GM19035 (cell line): ENCODE results near the gene RPL7A.
"Not testable (repeated sequence)": the region's sequence is repeated elsewhere in the genome, so short reads cannot be mapped to it uniquely, and the experiment has no call there.

Source experiments
- ATAC-seq: cut with Tn5 transposase; IDR thresholded peaks from one replicate; pipeline ENCODE4 v1.9.1; 2021; ENCODE audit not compliant: unreplicated experiment

RPL7A gene

GRCh38 chr9:133347985-133348717 lies at the start of gene RPL7A, which contains the start of gene MED22:
TSS of gene RPL7A (plus strand) at chr9:133348218. CDS start at chr9:133348244, 26 bp downstream.
TSS of gene MED22 (minus strand) at chr9:133348131. CDS start at chr9:133346662, 1,469 bp downstream.
- ATAC-seq: peak; percentile 79

GRCh38 chr9:133299996-133300395 lies 48.0 kb upstream of the RPL7A start:
- ATAC-seq: not testable (repeated sequence)

- ATAC-seq: no peak
Observed at GRCh38 chr9:133301253-133302230, 46.5 kb upstream of the RPL7A start.

GRCh38 chr9:133303266-133304157 lies 44.5 kb upstream of the RPL7A start:
- ATAC-seq: no peak

- no peak for ATAC-seq
Observed at GRCh38 chr9:133304158-133304470, 43.9 kb upstream of the RPL7A start.

DNA sequence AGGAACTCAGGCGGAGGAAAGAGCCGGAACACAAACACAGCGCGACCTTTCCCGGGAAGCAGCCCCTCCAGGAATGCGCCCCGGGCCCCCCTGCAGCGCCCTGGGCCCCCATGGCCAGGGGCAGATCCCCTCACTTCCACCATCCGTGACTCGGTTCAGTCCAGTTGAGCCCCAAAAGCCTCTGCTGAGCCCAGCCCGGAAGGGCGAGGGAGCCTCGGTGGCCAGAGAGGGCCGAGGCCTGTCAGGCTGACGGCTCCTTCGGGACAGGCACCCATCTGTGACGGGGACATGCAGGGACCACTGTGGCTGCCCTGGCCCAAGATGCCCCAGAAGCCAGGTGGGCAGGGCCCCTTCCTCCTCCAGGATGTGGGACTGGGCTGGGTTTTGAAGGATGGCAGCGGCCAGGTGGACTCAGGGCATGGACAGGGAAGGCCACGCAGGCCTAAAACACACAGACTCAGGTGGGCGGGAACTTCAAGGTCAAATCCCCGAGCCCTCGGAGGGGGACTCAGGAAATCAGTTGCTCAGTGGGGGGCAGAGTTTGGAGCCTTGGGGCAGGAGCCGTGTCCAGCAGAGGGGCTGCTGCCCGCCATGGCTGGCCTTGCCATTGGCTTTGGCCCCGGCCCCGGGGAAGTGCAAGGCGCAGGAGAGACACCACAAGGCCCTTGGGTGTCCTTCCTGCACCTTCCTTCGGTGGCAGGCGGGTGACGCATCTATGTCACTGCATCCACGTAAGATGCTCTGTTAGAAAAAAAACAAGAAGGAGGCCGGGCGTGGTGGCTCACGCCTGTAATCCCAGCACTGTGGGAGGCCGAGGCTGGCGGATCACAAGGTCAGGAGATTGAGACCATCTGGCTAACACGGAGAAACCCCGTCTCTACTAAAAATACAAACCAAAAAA lies 43.3 kb upstream of the RPL7A start:
- no peak for ATAC-seq

GRCh38 chr9:133305731-133306130 lies 42.3 kb upstream of the RPL7A start:
- no peak for ATAC-seq

DNA sequence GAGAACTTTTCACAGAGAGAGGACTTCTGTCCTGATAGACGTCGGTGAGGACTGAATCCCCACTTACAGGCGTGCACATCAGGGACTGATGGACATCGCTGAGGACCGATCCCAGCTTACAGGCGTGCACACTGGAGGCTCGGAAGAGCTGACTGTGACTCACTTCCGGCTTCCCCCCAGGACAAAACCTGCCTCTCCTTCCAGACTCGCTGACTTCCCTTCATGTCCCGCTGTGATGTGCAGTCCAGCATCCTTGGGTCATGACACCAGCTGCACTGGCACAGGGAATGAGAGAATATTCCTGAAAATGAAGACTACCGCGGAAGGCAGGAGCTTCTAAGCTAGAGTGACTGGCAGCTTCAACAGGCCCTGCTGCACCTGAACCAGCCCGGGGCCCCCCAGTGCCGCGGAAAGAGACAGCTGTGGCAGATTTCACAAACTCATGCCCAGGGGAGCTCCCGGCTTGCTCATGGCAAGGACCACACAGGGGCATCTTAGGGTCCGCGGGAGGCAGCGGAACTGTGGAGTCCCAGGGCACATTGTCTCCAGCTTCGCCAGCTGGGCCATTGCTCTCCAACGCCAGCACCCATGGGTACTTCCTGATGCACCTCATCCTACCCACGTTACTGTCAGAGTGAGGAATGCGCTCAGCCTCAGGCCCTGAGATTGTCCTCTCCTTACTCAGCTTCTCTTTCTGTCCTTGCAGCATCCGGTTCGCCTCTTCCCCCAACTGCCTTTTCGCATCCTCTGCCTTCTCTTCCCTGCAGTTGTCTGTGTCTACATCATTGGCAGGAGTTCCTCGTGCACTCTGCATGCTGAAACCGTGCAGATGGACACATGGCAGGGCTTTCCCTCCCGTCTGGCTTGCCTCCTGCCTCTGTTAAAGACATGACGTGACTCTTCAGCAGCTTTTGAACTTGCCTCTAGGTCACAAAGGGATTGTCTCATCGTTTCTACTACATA lies 41.5 kb upstream of the RPL7A start:
- no peak for ATAC-seq

- no peak for ATAC-seq
Observed at GRCh38 chr9:133307301-133307700, 40.7 kb upstream of the RPL7A start.

DNA sequence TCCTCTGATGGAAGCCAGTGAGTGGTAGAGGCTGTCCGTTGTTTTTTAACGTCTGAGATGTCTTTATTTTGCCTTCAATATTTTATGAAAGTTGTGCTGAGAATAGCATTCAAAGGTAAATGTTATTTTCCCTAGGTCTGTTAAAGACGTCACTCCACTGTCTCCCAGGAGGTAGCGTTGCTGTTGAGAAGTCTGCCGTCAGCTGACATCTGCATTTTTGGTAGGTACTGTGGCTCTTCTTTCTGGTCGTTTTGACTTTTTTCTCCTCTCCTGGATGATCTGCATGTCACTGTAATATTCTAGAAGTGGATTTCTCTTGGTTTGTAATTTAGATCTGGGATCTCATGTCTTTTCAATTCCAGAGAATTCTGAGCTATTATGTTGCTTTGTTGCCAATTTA lies 38.4 kb upstream of the RPL7A start:
- no peak for ATAC-seq

GRCh38 chr9:133315997-133316396 lies 32.0 kb upstream of the RPL7A start:
- no peak for ATAC-seq

GRCh38 chr9:133317551-133317950 lies 30.5 kb upstream of the RPL7A start:
- ATAC-seq: not testable (repeated sequence)

GRCh38 chr9:133320421-133320881 lies 27.6 kb upstream of the RPL7A start:
- no peak for ATAC-seq

GRCh38 chr9:133321411-133321935 lies 26.5 kb upstream of the RPL7A start:
- no peak for ATAC-seq

DNA sequence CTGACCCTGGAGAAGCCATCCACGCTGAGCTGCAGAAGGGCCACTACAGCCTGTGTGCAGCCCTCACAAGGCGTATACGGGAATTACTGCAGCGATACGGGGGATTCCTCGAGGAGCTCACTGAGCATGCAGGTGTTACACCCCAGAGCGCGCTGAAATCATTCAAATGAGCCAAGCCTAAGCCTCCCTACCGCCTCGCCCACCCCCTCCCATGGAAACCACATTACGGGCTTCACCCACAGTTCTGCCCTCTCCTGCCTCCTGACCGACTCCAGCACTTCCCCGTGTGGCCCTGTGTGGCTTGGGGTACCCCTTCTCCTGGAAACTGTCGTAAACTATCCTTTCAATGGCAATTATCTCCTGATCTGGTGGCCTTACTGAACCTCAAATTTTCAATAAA lies 25.3 kb upstream of the RPL7A start:
- ATAC-seq: no peak

DNA sequence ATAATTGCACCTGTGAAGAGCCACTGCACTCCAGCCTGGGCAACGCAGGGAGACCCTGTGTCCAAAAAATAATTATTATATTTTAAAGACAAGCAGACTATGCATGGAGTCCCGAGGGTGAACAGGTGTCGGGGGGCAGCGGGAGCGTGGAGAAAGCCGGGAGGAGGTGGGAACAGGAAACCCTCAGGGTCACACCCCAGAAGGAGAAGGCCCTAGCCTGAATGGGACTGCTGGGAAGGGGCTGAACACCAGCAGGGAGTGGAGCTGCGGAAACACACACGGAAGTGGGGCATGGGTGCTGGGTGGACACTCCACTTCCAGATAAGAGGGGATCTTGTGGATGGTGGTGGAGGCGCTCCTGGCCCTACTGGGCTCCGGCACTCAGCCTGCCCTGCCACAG lies 24.8 kb upstream of the RPL7A start:
- ATAC-seq: no peak

DNA sequence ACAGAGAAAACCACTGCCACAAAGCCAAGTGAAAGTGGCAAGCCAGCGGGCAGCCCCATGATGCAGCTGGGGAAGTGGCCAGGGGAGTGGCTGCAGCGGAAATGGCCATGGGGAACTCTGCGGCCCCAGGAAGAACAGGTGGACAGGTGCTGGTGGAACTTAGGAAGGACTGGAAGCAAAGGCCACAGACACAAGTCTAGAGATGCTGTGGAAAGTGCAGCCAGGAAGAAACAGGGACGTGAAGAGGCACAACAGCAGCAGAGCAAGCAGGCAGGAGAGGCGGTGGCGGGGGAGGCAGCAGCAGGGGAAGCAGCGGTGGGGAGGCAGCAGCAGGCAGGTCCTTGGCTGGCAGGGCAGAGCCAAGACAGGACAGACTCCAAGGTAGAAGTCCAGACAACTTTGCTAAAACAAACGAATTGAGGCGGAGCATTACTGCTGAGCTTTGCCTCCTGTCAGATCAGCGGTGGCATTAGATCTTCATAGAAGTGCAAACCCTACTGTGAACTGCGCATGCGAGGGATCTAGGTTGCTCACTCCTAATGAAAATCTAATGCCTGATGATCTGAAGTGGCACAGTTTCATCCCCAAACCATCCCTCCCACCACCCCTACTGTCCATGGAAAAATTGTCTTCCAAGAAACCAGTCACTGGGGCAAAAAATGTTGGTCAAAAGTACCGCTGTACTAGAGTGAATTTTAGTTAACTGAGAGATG lies 23.9 kb upstream of the RPL7A start:
- ATAC-seq: no peak

- not testable (repeated sequence) for ATAC-seq
Observed at GRCh38 chr9:133327021-133327420, 21.0 kb upstream of the RPL7A start.
